DND-41 (cell line): Measurements from ENCODE around the gene WBP11.

Experiments used
- ATAC-seq: fragments of 200-7000 bp; cut with Tn5 transposase; 3 replicates; pipeline ENCODE4 v1.9.1; 2021; ENCODE audit warnings: low read depth; ENCODE audit not compliant: insufficient read depth
- DNase-seq: peaks from one replicate; pipeline ENCODE4 v3.0.0-alpha.2; 2020
- H2AFZ ChIP-seq: 2 replicates; pipeline ENCODE4 v1.6.0; 2012; ENCODE audit warnings: low read depth, low read length
- H3K27ac ChIP-seq: 2 replicates; pipeline ENCODE4 v1.5.1; 2012; ENCODE audit warnings: low read length, inconsistent platforms
- H3K27me3 ChIP-seq: fragments of 200-600 bp; sonication (generic); 2 replicates; pipeline ENCODE4 v1.6.0; 2012; ENCODE audit warnings: low read length, mild to moderate bottlenecking, inconsistent platforms; ENCODE audit not compliant: insufficient read depth, poor library complexity
- H3K36me3 ChIP-seq: 2 replicates; pipeline ENCODE4 v1.5.1; 2012; ENCODE audit warnings: low read length, inconsistent platforms; ENCODE audit not compliant: insufficient read depth
- H3K4me1 ChIP-seq: 2 replicates; pipeline ENCODE4 v1.5.1; 2012; ENCODE audit warnings: mild to moderate bottlenecking, low read length; ENCODE audit not compliant: insufficient read depth
- H3K4me2 ChIP-seq: 2 replicates; pipeline ENCODE4 v1.6.0; 2012; ENCODE audit warnings: mild to moderate bottlenecking, moderate library complexity, low read length, inconsistent platforms; ENCODE audit not compliant: insufficient read depth
- H3K4me3 ChIP-seq, 2 experiments: fragments of 200-600 bp in 1 of 2; shearing (Covaris generic) in 1 of 2; 2 replicates each; pipeline ENCODE4 v1.5.1; 2012 to 2016; ENCODE audit warnings: inconsistent platforms in 2 of 2, low read length in 2 of 2, mild to moderate bottlenecking in 2 of 2, low read depth in 1 of 2, moderate library complexity in 1 of 2
- H3K79me2 ChIP-seq: 2 replicates; pipeline ENCODE4 v1.6.0; 2012; ENCODE audit warnings: low read length, inconsistent platforms; ENCODE audit not compliant: insufficient read depth
- H3K9ac ChIP-seq: 2 replicates; pipeline ENCODE4 v1.6.0; 2012; ENCODE audit warnings: low read depth, mild to moderate bottlenecking, inconsistent platforms, low read length, moderate library complexity
- H3K9me3 ChIP-seq: 2 replicates; pipeline ENCODE4 v1.5.1; 2012; ENCODE audit warnings: low read length, moderate library complexity, mild to moderate bottlenecking, inconsistent platforms; ENCODE audit not compliant: insufficient read depth, severe bottlenecking
- H4K20me1 ChIP-seq: 2 replicates; pipeline ENCODE4 v1.6.0; 2012; ENCODE audit warnings: low read length; ENCODE audit not compliant: insufficient read depth
- EZH2 ChIP-seq: IDR thresholded peaks from 3 replicates; pipeline ENCODE4 v1.6.1; 2012; ENCODE audit warnings: borderline replicate concordance, low read depth, mild to moderate bottlenecking, moderate library complexity, low read length, inconsistent platforms; ENCODE audit not compliant: severe bottlenecking
- TF ChIP-seq, protein P1 (sequence below): IDR thresholded peaks from 2 replicates; pipeline ENCODE4 v1.5.1; 2012; ENCODE audit warnings: borderline replicate concordance, low read length, moderate library complexity, mild to moderate bottlenecking; ENCODE audit not compliant: poor library complexity, severe bottlenecking; ENCODE audit errors: extremely low read depth

Gene WBP11

DNA sequence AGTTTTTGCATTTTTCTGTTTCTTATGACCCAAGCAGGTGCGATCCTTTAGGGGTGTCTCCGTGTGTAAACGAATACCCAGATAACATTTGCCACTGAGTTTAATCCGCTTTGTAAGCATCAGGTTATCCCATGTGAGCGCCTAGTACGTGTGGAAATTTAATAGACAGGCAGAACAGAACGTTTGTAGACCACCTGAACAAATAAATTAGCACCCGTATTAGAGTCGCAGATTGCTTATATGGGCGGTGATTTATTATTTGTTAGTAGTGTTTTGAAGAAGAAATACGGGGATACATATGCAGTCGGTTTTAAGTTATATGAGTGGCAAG lies 517 bp upstream of the WBP11 start:
- H3K27me3 ChIP-seq = no peaks in the 10 kb centered on the region
- DNase-seq (no peak), ATAC-seq (peak; percentile 22)
- H3K9me3 ChIP-seq = no peaks in the 10 kb centered on the region
- peaks cover 51% of the 10 kb centered on the region for H3K79me2 ChIP-seq
- peak overlapping the region; percentile 89 for H2AFZ ChIP-seq
- peaks cover 22% of the 10 kb centered on the region for H3K36me3 ChIP-seq
- TF ChIP-seq, protein P1, sequence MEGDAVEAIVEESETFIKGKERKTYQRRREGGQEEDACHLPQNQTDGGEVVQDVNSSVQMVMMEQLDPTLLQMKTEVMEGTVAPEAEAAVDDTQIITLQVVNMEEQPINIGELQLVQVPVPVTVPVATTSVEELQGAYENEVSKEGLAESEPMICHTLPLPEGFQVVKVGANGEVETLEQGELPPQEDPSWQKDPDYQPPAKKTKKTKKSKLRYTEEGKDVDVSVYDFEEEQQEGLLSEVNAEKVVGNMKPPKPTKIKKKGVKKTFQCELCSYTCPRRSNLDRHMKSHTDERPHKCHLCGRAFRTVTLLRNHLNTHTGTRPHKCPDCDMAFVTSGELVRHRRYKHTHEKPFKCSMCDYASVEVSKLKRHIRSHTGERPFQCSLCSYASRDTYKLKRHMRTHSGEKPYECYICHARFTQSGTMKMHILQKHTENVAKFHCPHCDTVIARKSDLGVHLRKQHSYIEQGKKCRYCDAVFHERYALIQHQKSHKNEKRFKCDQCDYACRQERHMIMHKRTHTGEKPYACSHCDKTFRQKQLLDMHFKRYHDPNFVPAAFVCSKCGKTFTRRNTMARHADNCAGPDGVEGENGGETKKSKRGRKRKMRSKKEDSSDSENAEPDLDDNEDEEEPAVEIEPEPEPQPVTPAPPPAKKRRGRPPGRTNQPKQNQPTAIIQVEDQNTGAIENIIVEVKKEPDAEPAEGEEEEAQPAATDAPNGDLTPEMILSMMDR = no peak
- no peak for TF ChIP-seq EZH2
- peak overlapping the region; percentile 71 for H3K4me2 ChIP-seq
- peaks cover 13% of the 10 kb centered on the region; the same call in 1 of the 2 replicates for H4K20me1 ChIP-seq
- H3K4me1 ChIP-seq = peaks cover 33% of the 10 kb centered on the region
- H3K27ac ChIP-seq = peak overlapping the region; percentile 78
- H3K4me3 ChIP-seq = peak overlapping the region; percentile 87 to 91
- H3K9ac ChIP-seq = peak overlapping the region; percentile 83

DNA sequence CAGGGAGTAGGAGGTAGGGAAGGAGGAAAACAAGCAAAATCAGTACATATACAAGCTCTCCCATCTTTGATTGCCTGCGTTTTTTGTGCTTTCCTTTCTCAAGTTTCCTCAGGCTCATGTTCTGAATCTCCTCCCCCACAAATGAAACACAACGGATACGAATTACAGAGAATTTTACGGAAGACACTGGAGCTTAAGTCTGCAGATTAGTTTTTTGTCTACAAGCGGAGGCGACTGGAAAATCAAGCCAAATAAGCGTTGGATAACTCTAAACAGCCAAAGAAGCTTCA lies 612 bp downstream of the WBP11 start:
- Histone ChIP-seq H3K9me3 (no peaks in the 10 kb centered on the region), H4K20me1 (peaks cover 13% of the 10 kb centered on the region; the same call in 1 of the 2 replicates), H3K4me2 (peak overlapping the region; percentile 89), H3K9ac (peak overlapping the region; percentile 83), H3K27me3 (no peaks in the 10 kb centered on the region), H3K27ac (peak overlapping the region; percentile 87), H3K4me3 (peak overlapping the region; percentile 87 to 91), H3K79me2 (peaks cover 62% of the 10 kb centered on the region), H3K36me3 (peaks cover 33% of the 10 kb centered on the region), H2AFZ (peak overlapping the region; percentile 94; the same call in 1 of the 2 replicates), H3K4me1 (peaks cover 33% of the 10 kb centered on the region)
- ATAC-seq (no peak), DNase-seq (no peak)
- TF ChIP-seq, protein P1 = no peak
- TF ChIP-seq EZH2 = no peak

DNA sequence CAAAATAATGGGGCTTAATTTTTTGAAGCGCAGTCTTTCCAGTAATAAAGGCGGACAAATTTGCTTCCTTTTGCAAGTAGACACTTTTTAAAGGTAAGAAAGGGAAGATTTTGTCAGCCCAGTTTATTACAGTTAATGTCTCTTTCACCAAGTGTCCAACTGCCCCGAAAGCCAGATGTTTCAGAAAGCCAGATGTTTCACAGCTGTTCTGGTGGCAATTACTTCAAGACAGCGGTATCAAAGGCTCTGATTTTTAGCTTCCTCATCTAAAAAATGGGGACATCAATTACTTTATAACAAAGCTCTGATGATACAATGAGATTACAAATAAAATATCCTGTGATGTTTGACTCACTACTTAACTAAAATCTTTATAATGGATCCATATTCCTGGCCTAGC lies 1.0 kb downstream of the WBP11 start:
- no peak overlapping the region for H2AFZ ChIP-seq
- H3K27ac ChIP-seq = peak overlapping the region; percentile 87
- H3K4me3 ChIP-seq = peak overlapping the region; percentile 87 to 91
- no peak for DNase-seq
- TF ChIP-seq EZH2 = no peak
- TF ChIP-seq, protein P1 = no peak
- no peaks in the 10 kb centered on the region for H3K9me3 ChIP-seq
- H3K27me3 ChIP-seq = no peaks in the 10 kb centered on the region
- H3K36me3 ChIP-seq = peaks cover 37% of the 10 kb centered on the region
- H3K79me2 ChIP-seq = peaks cover 66% of the 10 kb centered on the region
- peak overlapping the region; percentile 89 for H3K4me2 ChIP-seq
- ATAC-seq = no peak
- H3K4me1 ChIP-seq = peaks cover 33% of the 10 kb centered on the region
- peak overlapping the region; percentile 83 for H3K9ac ChIP-seq
- peaks cover 13% of the 10 kb centered on the region; the same call in 1 of the 2 replicates for H4K20me1 ChIP-seq

DNA sequence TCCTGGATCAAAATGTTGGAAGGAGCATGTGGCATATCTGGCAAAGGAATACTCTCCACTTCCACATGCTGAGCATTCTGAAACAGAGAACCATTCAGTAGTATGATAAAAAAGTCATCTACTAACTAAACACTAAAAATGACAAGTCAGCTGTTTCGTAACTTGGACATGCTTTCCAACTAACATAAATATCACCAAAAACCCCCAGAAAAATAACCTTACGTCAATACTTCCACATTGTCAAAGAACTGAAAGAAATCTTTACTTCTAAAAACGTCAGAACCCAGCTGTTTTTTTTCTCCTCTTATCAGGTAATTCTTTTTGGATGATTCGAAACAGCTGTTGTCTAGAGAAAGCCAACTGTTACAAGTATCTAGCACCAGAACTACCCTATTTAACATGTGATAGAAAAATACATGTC lies 8.2 kb downstream of the WBP11 start:
- no peak overlapping the region for H3K27ac ChIP-seq
- no peaks in the 10 kb centered on the region for H3K4me1 ChIP-seq
- H3K79me2 ChIP-seq = peaks cover 43% of the 10 kb centered on the region
- no peak overlapping the region for H2AFZ ChIP-seq
- H3K9ac ChIP-seq = no peak overlapping the region
- ATAC-seq = no peak
- H3K4me3 ChIP-seq = no peak overlapping the region
- no peak for TF ChIP-seq EZH2
- TF ChIP-seq, protein P1 = no peak
- H3K4me2 ChIP-seq = no peak overlapping the region
- H3K36me3 ChIP-seq = peaks cover 98% of the 10 kb centered on the region
- H3K9me3 ChIP-seq = no peaks in the 10 kb centered on the region
- no peak for DNase-seq
- no peaks in the 10 kb centered on the region for H3K27me3 ChIP-seq
- H4K20me1 ChIP-seq = peaks cover 4% of the 10 kb centered on the region; the same call in 1 of the 2 replicates
